ENCODE results near the gene INPP5A. TPM values are rescaled to one million over a fixed set of nuclear protein-coding genes. Genes with fewer than 3 reads are reported as not detected.
"Not testable (repeated sequence)": the region's sequence is repeated elsewhere in the genome, so short reads cannot be mapped to it uniquely, and the experiment has no call there.

The INPP5A gene
- total and polyA plus RNA-seq, 9 of the 15 experiments (the other 6 are each of a cell fraction or from before 2014, with no cell fraction given), result 0.66 to 11.6 (median 7.7) TPM

DNA sequence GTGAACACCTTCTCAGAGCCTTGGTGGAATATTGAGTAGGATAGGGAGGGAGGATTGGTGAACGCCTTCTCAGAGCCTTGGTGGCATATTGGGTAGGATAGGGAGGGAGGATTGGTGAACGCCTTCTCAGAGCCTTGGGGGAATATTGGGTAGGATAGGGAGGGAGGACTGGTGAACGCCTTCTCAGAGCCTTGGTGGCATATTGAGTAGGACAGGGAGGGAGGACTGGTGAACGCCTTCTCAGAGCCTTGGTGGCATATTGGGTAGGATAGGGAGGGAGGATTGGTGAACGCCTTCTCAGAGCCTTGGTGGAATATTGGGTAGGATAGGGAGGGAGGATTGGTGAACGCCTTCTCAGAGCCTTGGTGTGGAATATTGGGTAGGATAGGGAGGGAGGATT, 15.0 kb downstream of the INPP5A start:
- Histone ChIP-seq H3K79me2 (ENCODE audit: control insufficient read depth, insufficient read depth, low read length) (peaks cover 37% of the 10 kb centered on the region), H3K4me1 (replicated peaks in 1 of 2; ENCODE audit: control insufficient read depth in 2 of 2, insufficient read depth in 2 of 2, low read length in 2 of 2) (peaks cover 24 to 59% of the 10 kb centered on the region in 2 experiments; a peak in 4 of 5 replicates)
- in situ Hi-C loops (cut with MboI); H4K20me1 ChIP-seq (replicated peaks; ENCODE audit: control insufficient read depth, insufficient read depth, low read length); CTCF ChIA-PET (ENCODE audit: low intra/inter-chr PET ratio); BruUV-seq (replicated peaks); H3K4me3 ChIP-seq; DNase-seq (ENCODE audit: extremely low read depth in 1 of 4, low spot score in 3 of 4); H3K9me1 ChIP-seq (ENCODE audit: control insufficient read depth, insufficient read depth, low read length); H3K27ac ChIP-seq (ENCODE audit: extremely low read depth, low read depth, low read length); H3K9me3 ChIP-seq (replicated peaks; ENCODE audit: control insufficient read depth, insufficient read depth, low read depth, low read length); H3K9ac ChIP-seq (ENCODE audit: insufficient read depth in 1 of 2, low read depth in 2 of 2, low read length in 2 of 2); intact Hi-C loops (cut with micrococcal nuclease); H3K27me3 ChIP-seq (ENCODE audit: control insufficient read depth in 2 of 2, insufficient read depth in 2 of 2, low read length in 2 of 2); POLR2A ChIA-PET; ATAC-seq; H3K36me3 ChIP-seq (ENCODE audit: control insufficient read depth, insufficient read depth, low read length); FAIRE-seq; H2AFZ ChIP-seq (ENCODE audit: low read depth, low read length); H3K4me2 ChIP-seq (ENCODE audit: insufficient read depth, low read length): not testable (repeated sequence)
- WGBS (ENCODE audit: insufficient coverage, low coverage, missing lambda C conversion rate), result 86% methylated on average over 1 of the region's 6 CpGs

DNA sequence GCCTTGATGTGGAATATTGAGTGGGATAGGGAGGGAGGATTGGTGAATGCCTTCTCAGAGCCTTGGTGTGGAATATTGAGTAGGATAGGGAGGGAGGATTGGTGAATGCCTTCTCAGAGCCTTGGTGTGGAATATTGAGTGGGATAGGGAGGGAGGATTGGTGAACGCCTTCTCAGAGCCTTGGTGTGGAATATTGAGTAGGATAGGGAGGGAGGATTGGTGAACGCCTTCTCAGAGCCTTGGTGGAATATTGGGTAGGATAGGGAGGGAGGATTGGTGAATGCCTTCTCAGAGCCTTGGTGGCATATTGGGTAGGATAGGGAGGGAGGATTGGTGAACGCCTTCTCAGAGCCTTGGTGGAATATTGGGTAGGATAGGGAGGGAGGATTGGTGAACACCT, 16.0 kb downstream of the INPP5A start:
- FAIRE-seq; H3K27ac ChIP-seq (ENCODE audit: extremely low read depth, low read depth, low read length); H2AFZ ChIP-seq (ENCODE audit: low read depth, low read length); H3K4me3 ChIP-seq; H3K9me1 ChIP-seq (ENCODE audit: control insufficient read depth, insufficient read depth, low read length); H3K9me3 ChIP-seq (replicated peaks; ENCODE audit: control insufficient read depth, insufficient read depth, low read depth, low read length); in situ Hi-C loops (cut with MboI); H3K4me2 ChIP-seq (ENCODE audit: insufficient read depth, low read length); H3K36me3 ChIP-seq (ENCODE audit: control insufficient read depth, insufficient read depth, low read length); intact Hi-C loops (cut with micrococcal nuclease); H4K20me1 ChIP-seq (replicated peaks; ENCODE audit: control insufficient read depth, insufficient read depth, low read length); ATAC-seq; BruUV-seq (replicated peaks); H3K9ac ChIP-seq (ENCODE audit: insufficient read depth in 1 of 2, low read depth in 2 of 2, low read length in 2 of 2); H3K27me3 ChIP-seq (ENCODE audit: control insufficient read depth in 2 of 2, insufficient read depth in 2 of 2, low read length in 2 of 2); DNase-seq (ENCODE audit: extremely low read depth in 1 of 4, low spot score in 3 of 4); CTCF ChIA-PET (ENCODE audit: low intra/inter-chr PET ratio): not testable (repeated sequence)
- POLR2A ChIA-PET, result interaction anchor here (0.6 kb wide), 1 partner anchor 156 kb away, joined by 3 read pairs; no protein-coding TSS in a partner anchor
- Histone ChIP-seq H3K4me1 (replicated peaks in 1 of 2; ENCODE audit: control insufficient read depth in 2 of 2, insufficient read depth in 2 of 2, low read length in 2 of 2) (peaks cover 24 to 61% of the 10 kb centered on the region in 2 experiments; a peak in 4 of 5 replicates), H3K79me2 (ENCODE audit: control insufficient read depth, insufficient read depth, low read length) (peaks cover 38% of the 10 kb centered on the region)
- 71% methylated on average over 1 of the region's 3 CpGs for WGBS (ENCODE audit: insufficient coverage, low coverage, missing lambda C conversion rate)

All from K562 (cell line).